ENCODE data around the gene GDF15.
A peak's percentile ranks its signal among the peaks of the same experiment; 100 is the strongest.
"Not testable (repeated sequence)": the region's sequence is repeated elsewhere in the genome, so short reads cannot be mapped to it uniquely, and the experiment has no call there.

GDF15 gene

DNA sequence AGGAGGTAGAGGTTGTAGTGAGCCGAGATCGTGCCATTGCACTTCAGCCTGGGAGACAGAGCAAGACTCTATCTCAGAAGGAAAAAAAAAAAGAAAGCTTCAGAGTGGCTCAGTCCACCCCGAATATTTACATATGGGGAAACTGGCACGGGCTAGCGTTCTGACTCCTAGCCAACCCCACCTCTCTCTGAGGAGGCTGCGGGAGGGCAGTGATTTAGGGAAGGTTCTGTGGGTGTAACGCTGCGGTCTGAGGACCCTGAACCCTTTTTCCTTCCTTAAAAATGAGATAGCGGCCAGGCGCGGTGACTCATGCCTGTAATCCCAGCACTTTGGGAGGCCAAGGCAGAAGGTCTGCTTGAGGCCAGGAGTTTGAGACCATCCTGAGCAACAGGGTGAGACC, 6.5 kb downstream of the GDF15 start:
- no peak for DNase-seq (ENCODE audit: low read depth in 2 of 2)

DNA sequence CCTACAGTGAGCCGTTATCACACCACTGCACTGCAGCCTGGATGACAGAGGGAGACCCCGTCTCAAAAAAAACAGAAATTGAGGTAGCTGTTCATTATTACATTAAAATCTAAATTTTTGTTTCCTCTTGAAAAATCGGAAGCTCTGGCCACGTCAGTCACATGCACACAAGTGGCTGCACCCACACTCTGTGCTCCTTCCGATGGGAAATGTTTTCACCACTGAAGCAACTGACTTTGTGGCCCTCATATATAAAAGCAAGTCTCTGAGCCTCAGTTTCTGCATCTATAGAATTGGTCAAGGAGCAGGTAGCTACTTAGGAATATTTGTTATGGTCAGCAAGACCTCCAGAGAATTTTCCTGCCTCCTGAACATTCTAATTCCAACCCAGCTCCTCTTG, 7.0 kb downstream of the GDF15 start:
- DNase-seq (ENCODE audit: low read depth in 2 of 2) = no peak

DNA sequence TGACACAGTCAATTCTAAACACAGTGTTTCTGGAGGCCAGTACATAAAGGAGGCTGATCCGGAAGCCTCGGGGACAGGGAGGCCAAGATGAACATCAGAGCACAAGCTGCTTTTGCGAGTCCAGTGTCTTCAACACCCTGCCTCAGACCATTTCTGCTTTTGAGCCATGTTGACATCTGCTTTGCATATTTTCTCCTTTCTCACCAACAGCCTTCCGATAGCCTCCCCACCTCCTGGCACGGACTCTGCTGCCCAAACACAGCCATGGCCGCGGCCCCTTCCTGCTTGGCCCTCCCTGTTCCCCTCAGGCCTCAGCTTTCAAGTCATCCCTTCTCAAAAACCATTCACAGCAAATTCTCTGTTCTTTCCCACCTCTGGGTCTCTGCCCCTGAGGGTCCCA, 7.9 kb downstream of the GDF15 start:
- no peak for DNase-seq (ENCODE audit: low read depth in 2 of 2)

DNA sequence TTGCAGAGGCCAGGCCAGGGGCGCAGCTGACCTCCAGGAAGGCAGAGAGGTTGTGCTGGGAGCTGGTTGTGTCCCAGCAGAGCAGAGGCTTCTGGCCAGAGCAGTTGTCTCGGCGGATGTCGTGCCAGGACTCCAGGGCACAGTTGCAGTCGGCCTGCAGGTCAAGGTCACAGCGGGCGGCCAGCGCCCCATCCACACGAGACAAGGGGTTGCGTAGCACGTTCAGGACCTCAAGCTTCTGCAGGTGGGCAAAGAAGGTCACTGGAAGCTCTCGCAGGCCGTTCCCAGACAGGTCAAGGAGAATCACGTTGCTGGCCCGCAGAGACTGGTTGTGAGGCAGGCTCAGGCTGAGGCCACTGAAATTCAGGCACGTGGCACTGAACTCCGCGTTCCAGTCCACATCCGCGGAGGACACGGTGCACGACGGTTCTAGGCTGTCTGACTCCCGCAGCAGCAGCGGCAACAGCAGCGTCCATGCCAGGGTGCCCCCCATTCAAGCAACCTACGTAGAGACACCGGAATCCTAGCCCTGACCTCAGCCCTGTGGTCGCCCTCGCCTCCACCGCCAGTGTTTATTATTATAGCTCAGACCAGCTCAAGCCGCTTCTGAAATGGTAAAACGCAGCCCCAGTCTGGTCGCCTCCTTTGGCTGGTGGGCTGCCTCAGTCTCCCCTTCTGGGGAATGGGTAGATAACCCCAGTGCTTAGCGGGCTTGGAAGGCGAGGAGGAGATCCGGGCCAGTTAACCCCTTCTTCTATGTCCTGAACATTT, 10.7 kb downstream of the GDF15 start:
- no peak for DNase-seq (ENCODE audit: low read depth in 2 of 2)

DNA sequence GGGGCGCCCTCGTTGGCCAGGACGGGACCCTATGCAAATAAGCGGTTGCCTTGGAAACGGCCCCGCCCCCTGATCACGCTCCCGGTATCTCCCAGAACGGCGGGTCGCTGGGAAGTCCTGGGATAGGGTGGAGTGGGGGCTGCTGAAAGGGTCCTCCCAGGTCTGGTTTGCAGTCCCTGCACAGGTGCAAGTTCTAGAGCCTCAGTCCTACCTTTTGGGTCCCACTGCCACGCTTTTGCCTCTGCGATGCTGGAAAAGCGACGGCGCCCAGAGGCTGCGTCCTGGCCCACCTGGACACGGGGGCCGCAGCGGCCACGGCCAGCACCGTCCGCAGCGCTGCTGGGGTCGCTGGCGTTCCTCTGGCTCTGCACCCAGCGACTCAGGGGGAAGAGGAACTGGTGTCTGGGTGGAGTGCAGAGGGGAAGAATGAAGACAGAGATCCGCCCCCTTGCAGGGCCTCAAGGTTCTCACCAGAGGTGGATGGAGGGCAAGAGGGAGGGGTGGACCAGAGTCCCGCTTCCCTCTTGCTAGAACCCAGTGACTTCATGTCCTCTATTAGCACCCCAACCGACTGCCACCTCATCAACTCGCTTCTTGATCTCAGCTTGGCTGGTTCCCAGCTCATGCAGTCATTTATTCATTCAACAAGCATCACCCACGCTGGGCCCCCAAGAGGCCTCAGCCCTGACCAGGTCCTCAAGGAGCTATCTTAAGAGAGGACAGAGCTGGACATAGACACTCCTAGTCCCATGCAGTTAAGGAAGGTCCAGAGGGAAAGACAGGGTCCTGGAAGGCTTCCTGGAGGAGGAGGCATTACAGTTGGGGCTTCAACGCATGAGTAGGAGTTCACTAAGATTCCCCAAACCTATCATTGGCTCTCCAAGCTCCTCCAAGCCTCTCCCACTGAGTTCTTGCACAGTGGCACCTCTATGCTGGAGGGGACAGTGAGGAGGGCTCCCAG, 11.6 kb downstream of the GDF15 start, which contains the start of gene LRRC25:
LRRC25 (minus strand) TSS at position 381 of the 961 bp plus-strand sequence. CDS start 659 bp downstream, outside the sequence.
- DNase-seq (ENCODE audit: low read depth in 2 of 2) = no peak

DNA sequence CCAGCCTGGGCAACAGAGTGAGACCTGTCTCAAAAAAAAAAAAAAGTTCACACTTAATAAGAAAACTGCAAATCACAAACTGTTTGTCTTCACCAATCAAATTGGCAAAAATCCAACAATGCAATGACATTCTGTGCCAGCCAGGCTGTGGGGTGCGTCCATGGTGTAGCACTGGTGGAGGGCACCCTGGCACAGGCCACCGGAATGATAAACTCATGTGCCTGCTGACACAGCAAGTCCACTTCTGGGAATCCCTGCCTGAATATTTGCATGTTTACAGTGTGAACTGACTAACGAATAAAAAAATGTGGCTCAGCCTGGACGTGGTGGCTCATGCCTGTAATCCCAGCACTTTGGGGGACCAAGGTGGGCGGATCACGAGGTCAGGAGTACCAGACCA, 13.1 kb downstream of the GDF15 start:
- DNase-seq (ENCODE audit: low read depth in 2 of 2) = no peak

DNA sequence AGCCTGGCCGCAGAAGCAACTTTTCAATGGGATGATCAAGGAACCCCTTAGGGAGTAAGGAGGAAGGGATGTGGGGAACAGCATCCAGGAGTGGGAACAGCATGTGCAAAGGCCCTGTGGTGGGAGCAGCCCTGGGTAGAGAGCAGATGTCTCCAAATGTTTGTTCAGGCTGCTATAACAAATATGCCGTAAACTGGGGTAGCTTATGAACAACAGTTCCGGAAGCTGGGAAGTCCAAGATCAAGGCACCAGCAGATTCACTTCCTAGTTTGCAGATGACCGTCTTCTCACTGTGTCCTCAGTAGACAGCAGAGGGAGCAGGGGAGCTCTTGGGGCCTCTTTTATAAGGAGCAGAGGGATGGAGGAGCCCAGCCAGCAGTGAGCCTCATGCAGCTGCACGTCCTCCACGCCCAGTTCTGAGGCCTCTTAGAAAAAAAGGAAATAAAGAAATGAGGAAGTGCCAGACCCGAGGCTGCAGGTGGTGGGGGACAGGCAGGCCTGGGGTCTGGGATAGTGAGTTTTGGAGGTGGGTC, 15.7 kb downstream of the GDF15 start:
- no peak for DNase-seq (ENCODE audit: low read depth in 2 of 2)

DNA sequence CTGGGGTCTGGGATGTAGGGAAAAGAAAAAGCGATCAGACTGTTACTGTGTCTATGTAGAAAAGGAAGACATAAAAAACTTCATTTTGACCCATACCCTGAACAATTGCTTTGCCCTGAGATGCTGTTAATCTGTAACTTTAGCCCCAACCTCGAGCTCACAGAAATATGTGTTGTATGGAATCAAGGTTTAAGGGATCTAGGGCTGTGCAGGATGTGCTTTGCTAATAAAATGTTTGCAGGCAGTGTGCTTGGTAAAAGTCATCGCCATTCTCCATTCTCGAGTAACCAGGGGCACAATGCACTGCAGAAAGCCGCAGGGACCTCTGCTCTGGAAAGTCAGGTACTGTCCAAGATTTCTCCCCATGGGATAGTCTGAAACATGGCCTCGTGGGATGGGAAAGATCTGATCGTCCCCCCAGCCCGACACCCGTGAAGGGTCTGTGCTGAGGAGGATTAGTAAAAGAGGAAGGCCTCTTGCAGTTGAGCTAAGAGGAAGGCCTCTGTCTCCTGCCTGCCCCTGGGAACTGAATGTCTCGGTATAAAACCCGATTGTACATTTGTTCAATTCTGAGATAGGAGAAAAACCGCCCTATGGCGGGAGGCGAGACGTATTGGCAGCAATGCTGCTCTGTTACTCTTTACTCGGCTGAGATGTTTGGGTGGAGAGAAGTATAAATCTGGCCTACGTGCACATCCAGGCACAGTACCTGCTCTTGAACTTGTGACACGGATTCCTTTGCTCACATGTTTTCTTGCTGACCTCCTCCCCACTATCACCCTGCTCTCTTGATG, 16.7 kb downstream of the GDF15 start:
- not testable (repeated sequence) for DNase-seq (ENCODE audit: low read depth in 2 of 2)

DNA sequence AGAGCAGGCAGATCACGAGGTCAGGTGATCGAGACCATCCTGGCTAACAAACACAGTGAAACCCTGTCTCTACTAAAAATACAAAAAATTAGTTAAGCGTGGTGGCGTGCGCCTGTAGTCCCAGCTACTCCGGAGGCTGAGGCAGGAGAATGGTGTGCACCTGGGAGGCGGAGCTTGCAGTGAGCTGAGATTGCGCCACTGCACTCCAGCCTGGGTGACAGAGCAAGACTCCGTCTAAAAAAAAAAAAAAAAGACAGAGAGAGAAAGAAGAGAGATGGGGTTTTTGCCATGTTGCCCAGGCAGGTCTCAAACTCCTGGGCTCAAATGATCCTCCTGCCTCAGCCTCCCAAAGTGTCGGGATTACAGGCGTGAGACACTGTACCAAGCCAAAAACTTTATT, 19.8 kb downstream of the GDF15 start:
- DNase-seq (ENCODE audit: low read depth in 2 of 2) = not testable (repeated sequence)

DNA sequence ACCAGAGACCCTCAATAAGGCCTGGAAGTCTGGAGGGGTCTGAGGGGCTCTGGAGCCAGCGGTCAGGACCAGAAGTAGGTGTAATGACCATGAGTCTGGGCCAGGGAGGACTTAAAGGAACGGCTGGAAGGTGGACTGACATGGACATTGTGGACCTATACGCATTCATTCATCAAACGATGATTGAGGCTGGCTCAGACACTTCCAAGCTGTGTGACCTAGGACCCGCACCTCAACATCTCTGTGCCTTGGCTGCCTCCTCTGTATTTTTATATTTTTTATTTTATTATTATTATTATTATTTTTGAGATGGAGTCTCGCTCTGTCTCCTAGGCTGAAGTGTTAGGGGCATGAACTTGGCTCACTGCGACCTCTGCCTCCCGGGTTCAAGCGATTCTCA, 20.8 kb downstream of the GDF15 start:
- no peak for DNase-seq (ENCODE audit: low read depth in 2 of 2)

DNA sequence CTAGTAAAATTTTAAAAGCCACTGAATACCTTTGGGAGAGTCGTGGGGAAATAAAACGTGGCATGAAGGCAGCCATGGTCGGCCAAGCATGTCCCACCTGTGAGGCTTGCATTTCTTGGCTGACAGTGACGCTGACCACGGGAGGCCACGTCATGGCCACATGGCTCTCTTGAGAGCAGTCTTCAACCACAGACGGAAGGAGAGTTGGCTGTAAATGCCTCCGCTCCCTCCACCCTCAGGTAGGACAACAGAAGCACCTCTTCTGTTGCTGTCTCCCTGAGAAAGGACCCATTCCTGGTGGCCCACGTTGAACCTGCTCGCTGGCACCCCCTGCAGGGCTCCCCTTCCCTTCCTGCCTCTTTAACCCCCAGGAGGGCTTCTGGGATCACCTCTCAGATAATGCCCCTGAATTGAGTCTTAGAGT, 22.1 kb downstream of the GDF15 start:
- DNase-seq (ENCODE audit: low read depth in 2 of 2) = no peak

DNA sequence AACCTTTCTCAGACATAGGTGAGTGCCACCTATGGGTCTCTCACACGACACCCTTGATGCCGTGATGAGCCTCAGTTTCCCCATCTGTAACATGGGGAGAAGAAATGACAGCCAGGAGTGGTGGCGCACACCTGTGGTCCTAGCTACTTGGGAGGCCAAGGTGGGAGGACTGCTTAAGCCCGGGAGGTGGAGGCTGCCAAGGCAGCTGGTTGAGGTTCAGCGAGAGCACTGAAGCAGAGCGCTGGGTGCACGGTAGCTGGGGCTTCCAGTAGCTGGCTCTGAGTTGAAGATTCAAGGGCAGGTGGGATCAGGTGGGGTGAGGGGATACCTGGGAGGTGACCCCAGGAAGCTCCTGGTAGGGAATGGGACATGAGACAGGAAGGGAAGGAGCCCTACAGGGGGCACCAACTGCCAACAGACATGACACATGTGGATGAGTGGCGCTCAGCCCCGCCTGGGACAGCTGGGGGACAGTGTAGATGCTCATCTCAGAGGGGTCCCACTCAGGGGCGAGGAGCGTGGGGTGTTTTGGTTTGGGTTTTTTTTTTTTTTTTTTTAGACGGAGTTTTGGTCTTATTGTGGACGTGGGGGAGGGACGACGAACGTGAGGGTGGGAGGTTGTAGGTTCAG, 26.8 kb downstream of the GDF15 start:
- no peak for DNase-seq (ENCODE audit: low read depth in 2 of 2)

DNA sequence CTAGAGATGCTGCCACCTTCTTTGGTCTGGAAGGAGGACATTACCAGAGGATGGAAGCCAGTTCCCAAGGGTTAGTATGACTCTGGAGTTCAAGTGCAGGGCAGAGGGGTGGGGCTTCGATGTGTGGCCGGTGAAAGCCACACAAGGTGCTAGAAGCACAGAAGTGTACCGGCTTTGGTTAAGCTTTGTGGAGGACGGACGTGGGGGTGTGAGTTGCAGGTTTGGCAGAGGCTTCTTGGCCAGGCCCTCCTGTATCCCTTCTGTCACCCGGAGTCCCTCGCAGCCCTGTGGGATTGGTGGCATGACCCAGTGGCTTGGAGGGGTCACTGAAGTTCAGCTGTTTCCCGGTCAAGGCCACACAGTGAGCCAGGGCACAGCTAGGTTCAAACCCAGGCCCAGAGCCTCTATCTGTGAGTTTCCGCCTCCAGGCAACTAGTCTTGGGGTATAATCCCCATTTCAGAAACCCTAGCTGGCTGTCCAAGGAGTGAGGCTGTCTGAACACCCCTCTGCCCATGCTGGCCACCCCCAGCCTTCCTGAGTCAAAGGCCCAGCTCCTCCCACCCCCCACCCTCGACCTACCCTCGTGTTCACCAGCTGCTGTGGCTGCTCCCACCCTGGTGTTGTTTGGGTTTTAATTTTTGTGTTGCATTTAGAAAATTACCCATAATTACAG, 28.7 kb downstream of the GDF15 start:
- DNase-seq (ENCODE audit: low read depth in 2 of 2) = no peak

DNA sequence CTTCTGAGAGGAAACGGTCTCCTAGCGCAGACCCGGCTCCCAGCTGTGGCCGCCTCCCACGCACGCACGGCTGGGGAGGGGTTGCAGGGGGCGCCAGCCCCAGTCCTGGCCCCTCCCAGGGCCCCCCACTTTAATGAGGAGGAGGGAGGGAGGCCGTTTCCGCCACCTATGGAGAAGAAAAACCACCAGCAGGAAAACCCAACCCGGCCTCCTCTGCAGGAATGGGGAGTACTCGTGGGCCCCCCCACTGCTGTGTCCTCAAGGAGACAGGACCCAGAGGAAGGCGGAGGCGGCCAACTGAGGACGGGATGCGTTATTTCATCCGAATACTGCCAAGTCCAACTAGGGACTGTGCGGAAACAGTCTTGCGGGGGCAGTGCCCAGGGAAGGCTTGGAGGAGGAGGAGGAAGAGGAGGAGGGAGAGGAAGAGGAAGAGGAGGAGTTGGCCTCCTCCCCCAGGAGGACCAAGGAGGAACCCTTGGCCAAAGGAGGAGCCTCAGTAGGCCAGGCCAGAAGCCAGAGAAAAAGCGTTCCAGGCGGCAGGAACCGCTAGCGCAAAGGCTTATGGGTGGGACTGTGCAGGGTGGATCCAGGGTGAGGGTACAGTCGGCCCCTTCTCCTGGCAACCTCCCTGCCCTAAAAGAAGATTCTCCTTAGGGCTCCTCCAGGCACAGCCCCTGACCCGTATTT, 29.4 kb downstream of the GDF15 start:
- no peak for DNase-seq (ENCODE audit: low read depth in 2 of 2)

DNA sequence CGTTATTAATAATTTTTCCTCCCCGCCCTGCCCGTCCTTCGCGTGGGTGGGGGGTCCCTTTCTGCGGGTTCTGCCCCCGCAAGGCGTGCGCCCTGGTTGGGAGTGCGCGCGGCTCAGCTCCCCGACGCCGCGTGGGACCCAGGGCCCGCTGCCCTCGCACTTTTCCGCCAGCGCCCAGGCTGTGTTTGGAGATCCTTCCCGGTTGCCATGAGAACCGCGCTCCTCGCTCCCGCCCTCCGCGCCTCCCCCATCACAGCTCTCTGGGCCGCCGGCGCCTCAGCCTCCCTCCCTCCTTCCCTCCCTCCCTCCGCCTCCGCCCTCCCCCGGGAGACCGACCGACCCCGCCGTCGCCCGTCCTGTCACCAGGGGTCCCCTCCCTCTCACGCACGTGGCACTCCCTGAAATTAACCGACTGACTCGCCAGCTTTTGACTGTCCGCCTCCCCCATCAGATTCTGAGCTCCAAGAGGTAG, 30.9 kb downstream of the GDF15 start:
- peak in 1 of 2 donors; percentile 54 for DNase-seq (ENCODE audit: low read depth in 2 of 2)

DNA sequence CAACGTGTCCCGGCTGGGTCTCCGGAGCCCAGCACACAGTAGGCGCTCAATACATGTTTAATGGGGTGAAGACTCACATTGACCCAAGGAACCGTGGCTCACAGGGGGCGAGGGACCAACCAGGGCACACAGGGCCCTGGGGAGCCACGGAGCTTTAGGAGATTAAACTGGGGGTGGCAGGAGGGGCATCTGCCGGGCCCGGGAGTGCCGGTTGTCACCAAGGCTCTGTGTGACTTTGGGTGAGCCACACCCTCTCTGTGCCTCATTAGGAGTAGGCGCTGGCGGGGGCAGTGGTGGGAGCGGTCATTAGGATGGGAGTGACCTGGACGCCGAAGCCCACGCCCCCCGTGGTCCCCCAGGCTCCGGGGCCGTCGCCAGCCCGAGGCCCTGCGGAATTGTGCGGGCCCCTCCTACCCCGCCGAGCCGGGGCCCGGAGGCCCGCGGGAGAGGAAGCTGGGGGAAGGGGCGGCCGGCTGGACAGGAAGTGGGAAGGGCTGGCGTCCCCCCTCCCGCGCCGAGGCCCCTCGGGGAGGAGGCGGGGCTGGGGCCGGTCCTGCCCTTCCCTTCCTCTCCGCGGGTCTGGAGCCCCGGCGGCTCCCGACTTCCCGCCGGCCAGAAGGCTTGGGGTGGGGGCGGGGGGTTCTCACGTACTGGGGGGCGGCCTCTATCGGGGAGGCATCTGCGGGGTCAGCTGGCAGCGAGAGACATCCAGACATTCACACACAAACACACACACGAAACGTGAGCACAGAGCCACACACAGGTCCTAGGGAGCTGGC, 31.5 kb downstream of the GDF15 start:
- peak in 1 of 2 donors; percentile 41 for DNase-seq (ENCODE audit: low read depth in 2 of 2)

DNA sequence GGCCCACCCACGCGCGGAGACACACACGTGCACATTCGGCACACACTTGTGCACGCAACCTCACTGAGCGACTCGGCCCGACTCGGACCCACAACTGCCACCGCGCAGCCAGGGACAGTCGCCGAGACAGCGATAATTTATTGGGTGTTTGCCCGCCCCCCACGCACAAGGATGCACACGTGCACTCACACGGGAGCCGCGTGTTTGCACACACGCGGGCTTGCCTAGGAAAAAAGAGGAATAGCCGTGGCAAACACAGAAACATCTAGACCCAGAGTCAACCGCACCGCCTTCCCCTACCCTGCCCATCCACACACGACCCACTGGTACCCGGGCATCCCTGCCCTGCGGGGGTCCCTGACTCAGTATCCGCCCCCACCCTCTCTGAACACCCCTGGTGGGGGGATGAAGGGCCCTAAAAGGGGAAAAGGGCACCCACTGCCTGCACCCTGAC, 32.1 kb downstream of the GDF15 start:
- DNase-seq (ENCODE audit: low read depth in 2 of 2) = no peak

DNA sequence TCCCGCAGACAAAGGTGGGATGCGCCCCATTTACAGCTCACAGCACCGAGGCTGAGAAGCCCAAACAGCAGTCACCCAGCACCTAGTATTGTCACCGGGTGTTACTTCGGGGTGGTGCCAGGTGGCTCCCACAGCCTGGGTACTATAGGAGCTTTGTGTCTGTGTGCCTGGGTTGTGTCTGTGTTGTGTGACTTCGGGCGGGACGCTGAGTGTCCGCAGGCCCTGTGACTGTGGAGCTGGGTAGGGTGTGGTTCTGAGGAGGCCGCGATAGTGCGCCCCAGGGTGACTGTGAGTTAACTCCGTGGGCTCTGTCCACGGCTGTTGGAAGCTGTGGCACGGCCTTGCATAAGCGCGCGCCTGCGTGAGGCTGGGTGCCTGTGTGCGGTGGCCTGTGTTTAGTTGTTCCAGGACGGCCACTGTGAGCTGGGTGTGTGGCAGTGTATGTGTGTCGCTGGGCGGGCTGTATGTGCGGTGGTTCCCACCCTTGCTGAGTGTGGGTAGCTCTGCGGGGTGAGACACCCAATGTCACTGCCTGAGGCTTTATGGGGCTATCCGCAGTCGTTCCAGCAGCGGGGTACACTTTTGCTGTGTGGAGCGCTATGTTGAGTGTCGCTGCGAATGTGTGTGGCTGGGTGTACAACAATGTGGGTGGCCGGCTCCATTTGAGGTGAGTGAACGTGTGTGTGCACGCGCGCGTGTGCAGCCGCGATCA, 32.7 kb downstream of the GDF15 start:
- no peak for DNase-seq (ENCODE audit: low read depth in 2 of 2)
